SJSA1 (cell line): ENCODE results near the gene NADSYN1. TPM values are rescaled to one million over a fixed set of nuclear protein-coding genes. Genes with fewer than 3 reads are reported as not detected.
"Not testable (repeated sequence)": the region's sequence is repeated elsewhere in the genome, so short reads cannot be mapped to it uniquely, and the experiment has no call there.

ENCODE experiments used
- DNase-seq, 2 experiments: peaks; one replicate each; pipeline ENCODE4 v3.0.0-alpha.2; 2015 to 2020; ENCODE audit warnings: low spot score in 2 of 2, low read depth in 1 of 2
- H3K27ac ChIP-seq: fragments of 250-450 bp; sonication (Bioruptor Pico); 2 replicates; pipeline ENCODE4 v1.5.1; 2020; ENCODE audit warnings: mild to moderate bottlenecking, moderate library complexity
- H3K27me3 ChIP-seq: fragments of 250-450 bp; sonication (Bioruptor Pico); replicated peaks from 2 replicates; pipeline ENCODE4 v1.5.1; 2020; ENCODE audit warnings: mild to moderate bottlenecking, moderate library complexity
- H3K36me3 ChIP-seq: fragments of 250-450 bp; sonication (Bioruptor Pico); 2 replicates; pipeline ENCODE4 v1.5.1; 2020; ENCODE audit warnings: mild to moderate bottlenecking
- H3K4me1 ChIP-seq: fragments of 250-450 bp; sonication (Bioruptor Pico); replicated peaks from 2 replicates; pipeline ENCODE4 v1.6.1; 2021; ENCODE audit warnings: mild to moderate bottlenecking
- H3K4me3 ChIP-seq: fragments of 250-450 bp; sonication (Bioruptor Pico); 2 replicates; pipeline ENCODE4 v1.5.1; 2020; ENCODE audit warnings: mild to moderate bottlenecking
- H3K9me3 ChIP-seq: fragments of 250-450 bp; sonication (Bioruptor Pico); replicated peaks from 2 replicates; pipeline ENCODE4 v1.5.1; 2020; ENCODE audit warnings: mild to moderate bottlenecking
- total RNA-seq: library from RNA; depleted of rRNA; stranded (reverse); fragments of >200 nt; shearing (Covaris generic); gene quantifications from 2 replicates; pipeline ENCODE4 v1.2.3, GENCODE V29; 2014

NADSYN1 gene
- total RNA-seq, 1 experiment from 2014 or later = 26.1 TPM

- no peaks in the 10 kb centered on the region for H3K4me1 ChIP-seq
- no peak for DNase-seq
These were observed 51.5 kb downstream of the NADSYN1 start for GRCh38 chr11:71504531-71504930.

GRCh38 chr11:71505001-71505400 lies 52.0 kb downstream of the NADSYN1 start:
- no peak overlapping the region for H3K4me3 ChIP-seq
- H3K4me1 ChIP-seq = no peaks in the 10 kb centered on the region
- H3K27ac ChIP-seq = no peak overlapping the region
- no peaks in the 10 kb centered on the region for H3K36me3 ChIP-seq
- no peaks in the 10 kb centered on the region for H3K27me3 ChIP-seq
- DNase-seq = no peak
- no peaks in the 10 kb centered on the region for H3K9me3 ChIP-seq

More at GRCh38 chr11:71504531-71504930, 51.5 kb downstream of the NADSYN1 start:
- Histone ChIP-seq H3K27ac (no peak overlapping the region), H3K27me3 (no peaks in the 10 kb centered on the region), H3K9me3 (no peaks in the 10 kb centered on the region), H3K36me3 (no peaks in the 10 kb centered on the region), H3K4me3 (no peak overlapping the region)

- no peaks in the 10 kb centered on the region for H3K36me3 ChIP-seq
- no peak overlapping the region for H3K4me3 ChIP-seq
- H3K27me3 ChIP-seq = no peaks in the 10 kb centered on the region
- DNase-seq = no peak
- H3K9me3 ChIP-seq = no peaks in the 10 kb centered on the region
- no peak overlapping the region for H3K27ac ChIP-seq
- no peaks in the 10 kb centered on the region for H3K4me1 ChIP-seq
These were observed 52.8 kb downstream of the NADSYN1 start for GRCh38 chr11:71505781-71506180.

- H3K9me3 ChIP-seq = no peaks in the 10 kb centered on the region
- DNase-seq = no peak
- no peaks in the 10 kb centered on the region for H3K27me3 ChIP-seq
- H3K4me1 ChIP-seq = no peaks in the 10 kb centered on the region
- H3K4me3 ChIP-seq = no peak overlapping the region
- no peak overlapping the region for H3K27ac ChIP-seq
- no peaks in the 10 kb centered on the region for H3K36me3 ChIP-seq
These were observed 54.1 kb downstream of the NADSYN1 start for GRCh38 chr11:71507102-71507501.

- Histone ChIP-seq H3K9me3 (no peaks in the 10 kb centered on the region), H3K27ac (no peak overlapping the region), H3K36me3 (no peaks in the 10 kb centered on the region), H3K4me1 (no peaks in the 10 kb centered on the region), H3K4me3 (no peak overlapping the region), H3K27me3 (no peaks in the 10 kb centered on the region)
- DNase-seq = no peak
These were observed 65.8 kb downstream of the NADSYN1 start for GRCh38 chr11:71518506-71519471.

- no peak overlapping the region for H3K4me3 ChIP-seq
- no peaks in the 10 kb centered on the region for H3K4me1 ChIP-seq
- no peaks in the 10 kb centered on the region for H3K27me3 ChIP-seq
- H3K36me3 ChIP-seq = no peaks in the 10 kb centered on the region
- no peak for DNase-seq
- no peak overlapping the region for H3K27ac ChIP-seq
- H3K9me3 ChIP-seq = no peaks in the 10 kb centered on the region
These were observed 66.5 kb downstream of the NADSYN1 start for GRCh38 chr11:71519546-71519945.

- Histone ChIP-seq H3K9me3 (no peaks in the 10 kb centered on the region), H3K36me3 (no peaks in the 10 kb centered on the region), H3K27me3 (no peaks in the 10 kb centered on the region), H3K27ac (no peak overlapping the region), H3K4me1 (no peaks in the 10 kb centered on the region), H3K4me3 (no peak overlapping the region)
- no peak for DNase-seq
These were observed 72.4 kb downstream of the NADSYN1 start for GRCh38 chr11:71525188-71525937.

GRCh38 chr11:71525938-71526495 lies 73.0 kb downstream of the NADSYN1 start:
- H3K36me3 ChIP-seq = no peaks in the 10 kb centered on the region
- DNase-seq = no peak
- H3K27me3 ChIP-seq = no peaks in the 10 kb centered on the region
- no peak overlapping the region for H3K27ac ChIP-seq
- H3K9me3 ChIP-seq = no peaks in the 10 kb centered on the region
- no peaks in the 10 kb centered on the region for H3K4me1 ChIP-seq
- no peak overlapping the region for H3K4me3 ChIP-seq

GRCh38 chr11:71526796-71527575 lies 74.0 kb downstream of the NADSYN1 start, which contains the start of gene KRTAP5-7:
TSS of gene KRTAP5-7 (plus strand) at chr11:71527267. CDS start at chr11:71527301, 34 bp downstream.
- not testable (repeated sequence) for H3K4me3 ChIP-seq, H3K4me1 ChIP-seq, H3K36me3 ChIP-seq, H3K27me3 ChIP-seq, H3K27ac ChIP-seq, DNase-seq, H3K9me3 ChIP-seq

- Histone ChIP-seq H3K9me3 (no peaks in the 10 kb centered on the region), H3K36me3 (no peaks in the 10 kb centered on the region), H3K4me3 (no peak overlapping the region), H3K27ac (no peak overlapping the region), H3K27me3 (no peaks in the 10 kb centered on the region), H3K4me1 (no peaks in the 10 kb centered on the region)
- DNase-seq = no peak
These were observed 74.7 kb downstream of the NADSYN1 start for GRCh38 chr11:71527576-71528210.

GRCh38 chr11:71530602-71531001 lies 77.6 kb downstream of the NADSYN1 start:
- H3K27ac ChIP-seq = no peak overlapping the region
- no peaks in the 10 kb centered on the region for H3K27me3 ChIP-seq
- H3K4me1 ChIP-seq = no peaks in the 10 kb centered on the region
- H3K9me3 ChIP-seq = no peaks in the 10 kb centered on the region
- no peak overlapping the region for H3K4me3 ChIP-seq
- no peaks in the 10 kb centered on the region for H3K36me3 ChIP-seq
- no peak for DNase-seq

- DNase-seq = no peak
- H3K36me3 ChIP-seq = no peaks in the 10 kb centered on the region
- no peaks in the 10 kb centered on the region for H3K4me1 ChIP-seq
- no peaks in the 10 kb centered on the region for H3K9me3 ChIP-seq
- no peaks in the 10 kb centered on the region for H3K27me3 ChIP-seq
- H3K27ac ChIP-seq = no peak overlapping the region
- H3K4me3 ChIP-seq = no peak overlapping the region
These were observed 79.1 kb downstream of the NADSYN1 start for GRCh38 chr11:71532036-71532610.
